ENCODE measurements around the gene ZFP90. TPM values are rescaled to one million over a fixed set of nuclear protein-coding genes. Genes with fewer than 3 reads are reported as not detected.

The ZFP90 gene
- total RNA-seq (10 to 100 TPM; 29.8 to 50.0 (median 40.7) TPM), polyA plus RNA-seq (10 to 100 TPM; 16.7 to 25.3 TPM)
- long read RNA-seq, donor 1, full-length matches to known transcripts: 10 of 17 reads
- long read RNA-seq, donor 1, partial matches to known transcripts: 3 of 17 reads
- long read RNA-seq, donor 1, other reads (novel, unspliced or antisense): 4 of 17 reads
- long read RNA-seq, donor 2, full-length matches to known transcripts: 24 of 24 reads
- long read RNA-seq, donor 2, partial matches to known transcripts: 0 of 24 reads
- long read RNA-seq, donor 2, other reads (novel, unspliced or antisense): 0 of 24 reads
- long read RNA-seq, donor 3, full-length matches to known transcripts: 7 of 15 reads
- long read RNA-seq, donor 3, partial matches to known transcripts: 0 of 15 reads
- long read RNA-seq, donor 3, other reads (novel, unspliced or antisense): 8 of 15 reads

DNA sequence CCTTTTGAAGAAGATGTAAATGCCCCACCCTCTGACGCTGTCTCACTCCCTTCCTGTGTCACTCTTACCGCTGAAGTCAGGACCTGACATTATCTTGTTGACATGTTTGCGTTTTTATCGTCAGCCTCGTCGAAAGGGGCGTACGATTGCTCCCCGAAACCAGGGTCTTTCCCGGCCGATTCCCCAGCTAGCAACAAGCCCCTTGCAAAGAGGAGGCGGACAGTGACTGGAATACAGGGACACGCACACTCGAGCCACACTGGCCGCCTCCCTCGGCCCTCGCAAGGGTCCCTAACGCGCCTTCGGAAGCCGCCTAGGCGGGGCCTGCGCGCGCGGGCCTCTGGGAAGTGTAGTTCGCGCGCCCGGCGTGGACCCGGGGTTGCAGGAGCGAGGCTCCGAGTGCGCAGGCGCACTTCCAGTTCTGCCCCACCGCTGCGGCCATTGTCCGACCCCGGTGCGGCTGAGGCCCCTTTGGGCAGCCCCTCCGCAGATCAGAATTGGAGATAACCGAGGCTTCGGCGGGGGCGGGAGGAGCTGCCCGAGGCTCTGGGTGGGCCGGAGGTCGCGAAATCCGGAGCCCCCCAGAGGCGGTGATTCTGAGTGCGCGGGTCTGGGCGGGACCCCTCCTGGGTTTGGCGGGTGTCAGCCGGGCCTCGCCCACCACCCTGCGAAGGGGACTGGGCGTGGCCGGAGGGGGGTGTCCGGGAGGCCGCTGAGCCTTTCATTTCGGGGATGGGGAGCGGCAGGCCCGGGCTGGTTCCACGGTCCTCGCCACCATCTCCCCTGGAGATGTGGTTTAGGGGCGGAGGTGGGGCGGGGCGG is at the start of gene ZFP90:
ZFP90 (plus strand) TSS at position 412 of the 822 bp plus-strand sequence. CDS start 502 bp downstream, outside the sequence.
- Histone ChIP-seq H3K27me3 (no peaks in the 10 kb centered on the region), H3K4me1 (ENCODE audit: insufficient read depth) (peaks cover 4% of the 10 kb centered on the region), H3K27ac (peak within 1 kb of the TSS; percentile 38 to 54), H3K4me3 (peak within 1 kb of the TSS; percentile 69), H3K36me3 (no peaks in the 10 kb centered on the region), H3K9me3 (no peaks in the 10 kb centered on the region)
- 0 to 2% (median 1%) methylated on average over 27 to 71 of the region's 71 CpGs for WGBS, 3 donors
- DNase-seq: peak; percentile 84 to 92 (median 88)
- intact Hi-C loops (cut with DNase I): loop anchor here in 1 of 4 donors (10.0 kb wide), 1 partner anchor 586 kb away; no protein-coding TSS in a partner anchor
- TF ChIP-seq EP300 (IDR thresholded peaks at IDR 0.05): no peak

DNA sequence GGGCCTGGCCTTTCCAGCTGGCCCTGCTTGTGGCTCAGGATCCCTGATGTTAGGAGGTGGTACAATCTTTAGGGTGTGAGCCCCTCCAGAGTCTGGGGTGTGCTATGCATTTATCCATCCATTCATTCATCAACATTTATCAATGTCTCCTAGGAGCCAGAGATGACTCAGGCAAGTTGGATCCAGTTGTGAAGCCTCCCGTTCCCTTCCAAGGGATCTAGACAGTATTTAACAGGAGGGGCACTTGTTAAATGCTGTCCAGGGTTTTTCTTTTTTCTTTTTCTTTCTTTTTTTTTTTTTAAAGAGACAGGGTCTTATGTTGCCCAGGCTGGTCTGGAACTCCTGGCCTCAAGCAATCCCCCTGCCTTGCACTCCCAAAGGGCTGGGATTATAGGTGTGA is 48.7 kb upstream of the ZFP90 start:
- H3K27ac ChIP-seq: no peak overlapping the region
- WGBS, 3 donors: 59 to 85% (median 84%) methylated on average over 1 of the region's 1 CpG
- no peaks in the 10 kb centered on the region for H3K27me3 ChIP-seq
- H3K36me3 ChIP-seq: no peaks in the 10 kb centered on the region
- H3K4me1 ChIP-seq (ENCODE audit: insufficient read depth): no peaks in the 10 kb centered on the region
- H3K9me3 ChIP-seq: no peaks in the 10 kb centered on the region
- intact Hi-C loops (cut with DNase I): no loop called here
- H3K4me3 ChIP-seq: no peak overlapping the region
- no peak for DNase-seq
- TF ChIP-seq, protein P1, sequence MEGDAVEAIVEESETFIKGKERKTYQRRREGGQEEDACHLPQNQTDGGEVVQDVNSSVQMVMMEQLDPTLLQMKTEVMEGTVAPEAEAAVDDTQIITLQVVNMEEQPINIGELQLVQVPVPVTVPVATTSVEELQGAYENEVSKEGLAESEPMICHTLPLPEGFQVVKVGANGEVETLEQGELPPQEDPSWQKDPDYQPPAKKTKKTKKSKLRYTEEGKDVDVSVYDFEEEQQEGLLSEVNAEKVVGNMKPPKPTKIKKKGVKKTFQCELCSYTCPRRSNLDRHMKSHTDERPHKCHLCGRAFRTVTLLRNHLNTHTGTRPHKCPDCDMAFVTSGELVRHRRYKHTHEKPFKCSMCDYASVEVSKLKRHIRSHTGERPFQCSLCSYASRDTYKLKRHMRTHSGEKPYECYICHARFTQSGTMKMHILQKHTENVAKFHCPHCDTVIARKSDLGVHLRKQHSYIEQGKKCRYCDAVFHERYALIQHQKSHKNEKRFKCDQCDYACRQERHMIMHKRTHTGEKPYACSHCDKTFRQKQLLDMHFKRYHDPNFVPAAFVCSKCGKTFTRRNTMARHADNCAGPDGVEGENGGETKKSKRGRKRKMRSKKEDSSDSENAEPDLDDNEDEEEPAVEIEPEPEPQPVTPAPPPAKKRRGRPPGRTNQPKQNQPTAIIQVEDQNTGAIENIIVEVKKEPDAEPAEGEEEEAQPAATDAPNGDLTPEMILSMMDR (IDR thresholded peaks at IDR 0.05): no peak
- TF ChIP-seq EP300 (IDR thresholded peaks at IDR 0.05) (no peak), POLR2A (IDR thresholded peaks at IDR 0.05) (no peak)

DNA sequence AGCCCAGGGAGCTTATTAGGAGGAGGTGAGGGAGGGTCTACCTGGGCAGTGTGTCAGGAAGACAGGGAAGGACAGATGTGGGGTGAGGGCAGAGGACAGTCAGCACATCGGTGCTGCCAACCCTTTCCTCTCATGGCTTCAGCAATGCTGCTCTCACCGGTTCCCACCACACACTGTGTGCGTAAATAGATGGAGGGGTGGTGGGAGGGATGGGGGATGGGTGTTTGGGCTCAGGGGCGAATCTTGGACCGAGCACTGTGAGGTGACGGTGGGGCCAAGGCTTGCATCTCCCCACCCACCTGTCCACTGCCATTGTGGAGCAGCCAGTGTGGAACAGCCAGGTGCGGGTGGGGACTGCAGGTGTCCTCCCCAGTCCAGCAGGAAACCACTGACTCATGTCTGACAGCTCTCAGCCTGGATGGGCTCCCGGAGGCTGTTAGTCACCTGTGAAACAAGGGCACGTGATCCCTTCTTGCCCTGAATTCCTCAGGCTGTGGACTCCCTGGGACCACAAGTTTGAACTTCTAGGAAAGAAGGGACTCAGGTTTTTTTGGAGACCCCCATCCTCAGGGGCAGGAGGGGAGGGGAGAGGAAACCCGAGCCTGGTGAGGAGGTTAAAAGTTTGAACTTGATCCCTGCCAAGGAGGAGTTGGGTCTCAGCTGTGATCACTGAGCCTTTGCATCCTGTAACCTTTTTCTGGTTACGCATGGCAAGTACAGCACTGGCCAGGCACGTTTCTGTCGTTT is 48.1 kb upstream of the ZFP90 start:
- H3K27me3 ChIP-seq: no peaks in the 10 kb centered on the region
- TF ChIP-seq, protein P1 (IDR thresholded peaks at IDR 0.05): no peak
- TF ChIP-seq POLR2A (IDR thresholded peaks at IDR 0.05) (no peak), EP300 (IDR thresholded peaks at IDR 0.05) (no peak)
- intact Hi-C loops (cut with DNase I): no loop called here
- whole genome bisulfite sequencing, 3 donors: 59 to 67% (median 63%) methylated on average over 13 of the region's 13 CpGs
- no peaks in the 10 kb centered on the region for H3K9me3 ChIP-seq
- H3K27ac ChIP-seq: no peak overlapping the region
- H3K36me3 ChIP-seq: no peaks in the 10 kb centered on the region
- DNase-seq: no peak
- no peak overlapping the region for H3K4me3 ChIP-seq
- H3K4me1 ChIP-seq (ENCODE audit: insufficient read depth): no peaks in the 10 kb centered on the region

DNA sequence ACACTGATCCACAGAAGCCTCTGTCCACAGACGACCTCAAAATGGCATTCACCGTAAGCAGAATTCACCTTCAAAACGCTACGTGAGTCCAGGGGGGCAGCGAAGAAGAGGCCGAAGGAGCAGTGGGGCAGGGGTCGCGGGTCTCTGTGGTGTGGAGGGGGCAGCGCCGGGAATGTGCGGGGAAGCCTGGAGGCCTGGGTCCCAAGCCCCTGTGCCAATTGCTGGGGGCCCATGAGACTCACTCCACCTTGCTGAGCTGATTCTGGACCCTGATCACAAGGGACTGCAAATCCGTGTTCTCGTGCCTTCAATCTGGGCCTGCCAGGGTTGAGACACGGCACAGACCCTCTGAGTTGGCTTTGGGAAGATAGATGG is 47.5 kb upstream of the ZFP90 start:
- H3K36me3 ChIP-seq: no peaks in the 10 kb centered on the region
- H3K9me3 ChIP-seq: no peaks in the 10 kb centered on the region
- intact Hi-C loops (cut with DNase I): no loop called here
- no peak for TF ChIP-seq POLR2A (IDR thresholded peaks at IDR 0.05)
- no peak for TF ChIP-seq EP300 (IDR thresholded peaks at IDR 0.05)
- TF ChIP-seq, protein P1 (IDR thresholded peaks at IDR 0.05): no peak
- H3K4me3 ChIP-seq: no peak overlapping the region
- H3K27ac ChIP-seq: no peak overlapping the region
- no peaks in the 10 kb centered on the region for H3K4me1 ChIP-seq (ENCODE audit: insufficient read depth)
- 89 to 91% (median 89%) methylated on average over 14 of the region's 14 CpGs for WGBS, 3 donors
- no peaks in the 10 kb centered on the region for H3K27me3 ChIP-seq
- DNase-seq: no peak

All from ovary (tissue), 10 donors.